CD4-positive, alpha-beta memory T cell (primary cell): ENCODE measurements around the gene CDC42EP5. TPM values are rescaled to one million over a fixed set of nuclear protein-coding genes. Genes with fewer than 3 reads are reported as not detected.

ENCODE experiments used
- CTCF ChIA-PET: fragments of 350-600 bp; sonication (Branson Sonifier 250); formaldehyde crosslinking; loops from one replicate; lab custom pipeline; 2021; ENCODE audit warnings: inconsistent platforms; ENCODE audit not compliant: partially characterized antibody; lab: Charles Lee
- POLR2A ChIA-PET: fragments of 350-600 bp; sonication (Branson Sonifier 250); formaldehyde crosslinking; loops from one replicate; lab custom pipeline; 2021; ENCODE audit not compliant: partially characterized antibody; lab: Charles Lee
- DNase-seq, 5 donors: peaks; one replicate each; pipeline versions ENCODE4 v3.0.0 to v3.0.0-alpha.2; 2020 to 2022; ENCODE audit warnings: mixed read lengths in 1 of 5
- H3K27ac ChIP-seq: one replicate; pipeline ENCODE4 v1.7.0; 2013; ENCODE audit warnings: low read depth, low read length
- H3K27me3 ChIP-seq: 2 replicates; pipeline ENCODE4 v1.7.0; 2013; ENCODE audit warnings: mild to moderate bottlenecking, low read length, moderate library complexity; ENCODE audit not compliant: insufficient read depth
- H3K36me3 ChIP-seq: 2 replicates; pipeline ENCODE4 v1.7.0; 2013; ENCODE audit warnings: mild to moderate bottlenecking, low read length, moderate library complexity; ENCODE audit not compliant: insufficient read depth
- H3K4me1 ChIP-seq: 2 replicates; pipeline ENCODE4 v1.7.0; 2013; ENCODE audit warnings: mild to moderate bottlenecking, low read length, moderate library complexity; ENCODE audit not compliant: insufficient read depth
- H3K4me3 ChIP-seq, 2 donors: one replicate each; pipeline ENCODE4 v1.7.0; 2013; ENCODE audit warnings: low read length in 2 of 2, mild to moderate bottlenecking in 1 of 2
- H3K9me3 ChIP-seq, 2 donors: one replicate each; pipeline ENCODE4 v1.7.0; 2013; ENCODE audit warnings: low read length in 2 of 2, control low read depth in 1 of 2; ENCODE audit not compliant: control insufficient read depth in 1 of 2
- H3K27ac Mint-ChIP-seq, 7 donors: one replicate each; pipeline ENCODE4 v1.8.0; 2020 to 2021; ENCODE audit warnings: mixed read lengths in 7 of 7, mild to moderate bottlenecking in 6 of 7, inconsistent platforms in 3 of 7, moderate library complexity in 3 of 7
- H3K27me3 Mint-ChIP-seq, 2 donors: one replicate each; pipeline ENCODE4 v1.8.0; 2020 to 2021; ENCODE audit warnings: mixed read lengths in 2 of 2
- H3K36me3 Mint-ChIP-seq, 2 donors: one replicate each; pipeline ENCODE4 v1.8.0; 2020 to 2021; ENCODE audit warnings: mixed read lengths in 2 of 2, inconsistent platforms in 1 of 2, mild to moderate bottlenecking in 1 of 2
- H3K4me1 Mint-ChIP-seq, 4 donors: one replicate each; pipeline ENCODE4 v1.8.0; 2020 to 2021; ENCODE audit warnings: mixed read lengths in 4 of 4, mild to moderate bottlenecking in 1 of 4
- H3K4me3 Mint-ChIP-seq, 8 donors: one replicate each; pipeline ENCODE4 v1.8.0; 2020 to 2021; ENCODE audit warnings: mixed read lengths in 8 of 8, mild to moderate bottlenecking in 7 of 8, moderate library complexity in 6 of 8, inconsistent platforms in 3 of 8
- H3K9me3 Mint-ChIP-seq, 8 donors: one replicate each; pipeline ENCODE4 v1.8.0; 2020 to 2021; ENCODE audit warnings: mixed read lengths in 8 of 8, mild to moderate bottlenecking in 5 of 8, inconsistent platforms in 3 of 8, moderate library complexity in 1 of 8
- intact Hi-C: fragments of 100-400 bp; cut with micrococcal nuclease; formaldehyde crosslinking; loops from one replicate; pipeline ENCODE4 v1.15.1; 2023
- polyA plus RNA-seq, 2 donors: library from polyadenylated mRNA; unstranded; fragments of 300-500 nt; fragmentation: Illumina TruSeq; gene quantifications; one replicate each; pipeline ENCODE4 v1.2.3, GENCODE V29; 2021
- total RNA-seq, 2 experiments: library from RNA; stranded (reverse); gene quantifications; one replicate each; pipeline ENCODE4 v1.2.3, GENCODE V29; 2021

The CDC42EP5 gene
- total RNA-seq (not detected), polyA plus RNA-seq (not detected)

GRCh38 chr19:54473071-54473891, at the start of gene CDC42EP5:
Gene CDC42EP5 (minus strand): TSS chr19:54473296. CDS start chr19:54465547, 7,749 bp downstream.
- intact Hi-C loops: no loop called here
- POLR2A ChIA-PET: interaction anchor here (0.7 to 1.4 kb wide), 3 partner anchors 8 to 25 kb away, joined by 3 to 6 read pairs (median 3); partner anchors contain the start of genes LENG8 and LENG9
- Histone ChIP-seq H3K9me3 (no peaks in the 10 kb centered on the region), H3K27ac (no peak within 1 kb of the TSS), H3K36me3 (no peaks in the 10 kb centered on the region), H3K27me3 (no peaks in the 10 kb centered on the region), H3K4me3 (no peak within 1 kb of the TSS), H3K4me1 (peaks cover 10% of the 10 kb centered on the region)
- peaks cover 27 to 32% of the 10 kb centered on the region in 2 donors for H3K27me3 Mint-ChIP-seq
- peaks cover 4 to 15% (median 9%) of the 10 kb centered on the region in 4 donors for H3K4me1 Mint-ChIP-seq
- CTCF ChIA-PET: interaction anchor here (0.7 to 1.1 kb wide), 2 partner anchors 202 to 602 kb away, joined by 3 to 5 read pairs; no protein-coding TSS in a partner anchor
- H3K9me3 Mint-ChIP-seq: no peaks in the 10 kb centered on the region
- H3K36me3 Mint-ChIP-seq: no peaks in the 10 kb centered on the region
- DNase-seq: no peak
- peak within 1 kb of the TSS in 1 of 7 donors; percentile 19 for H3K27ac Mint-ChIP-seq
- H3K4me3 Mint-ChIP-seq: peak within 1 kb of the TSS in 1 of 8 donors; percentile 31

GRCh38 chr19:54521860-54522513, 48.9 kb upstream of the CDC42EP5 start:
- Mint-ChIP-seq H3K4me1 (peaks cover 15 to 49% (median 20%) of the 10 kb centered on the region in 4 donors), H3K27ac (no peak overlapping the region), H3K9me3 (peaks cover 0 to 4% (median 1%) of the 10 kb centered on the region in 8 donors), H3K4me3 (peak overlapping the region in 3 of 8 donors; percentile 42 to 70 (median 53)), H3K27me3 (peaks cover 10 to 39% of the 10 kb centered on the region in 2 donors), H3K36me3 (no peaks in the 10 kb centered on the region)
- POLR2A ChIA-PET: no interaction called here
- Histone ChIP-seq H3K36me3 (no peaks in the 10 kb centered on the region), H3K9me3 (no peaks in the 10 kb centered on the region), H3K4me3 (no peak overlapping the region), H3K27ac (no peak overlapping the region), H3K27me3 (no peaks in the 10 kb centered on the region), H3K4me1 (peaks cover 33% of the 10 kb centered on the region)
- intact Hi-C loops: no loop called here
- CTCF ChIA-PET: no interaction called here
- DNase-seq: no peak

DNA sequence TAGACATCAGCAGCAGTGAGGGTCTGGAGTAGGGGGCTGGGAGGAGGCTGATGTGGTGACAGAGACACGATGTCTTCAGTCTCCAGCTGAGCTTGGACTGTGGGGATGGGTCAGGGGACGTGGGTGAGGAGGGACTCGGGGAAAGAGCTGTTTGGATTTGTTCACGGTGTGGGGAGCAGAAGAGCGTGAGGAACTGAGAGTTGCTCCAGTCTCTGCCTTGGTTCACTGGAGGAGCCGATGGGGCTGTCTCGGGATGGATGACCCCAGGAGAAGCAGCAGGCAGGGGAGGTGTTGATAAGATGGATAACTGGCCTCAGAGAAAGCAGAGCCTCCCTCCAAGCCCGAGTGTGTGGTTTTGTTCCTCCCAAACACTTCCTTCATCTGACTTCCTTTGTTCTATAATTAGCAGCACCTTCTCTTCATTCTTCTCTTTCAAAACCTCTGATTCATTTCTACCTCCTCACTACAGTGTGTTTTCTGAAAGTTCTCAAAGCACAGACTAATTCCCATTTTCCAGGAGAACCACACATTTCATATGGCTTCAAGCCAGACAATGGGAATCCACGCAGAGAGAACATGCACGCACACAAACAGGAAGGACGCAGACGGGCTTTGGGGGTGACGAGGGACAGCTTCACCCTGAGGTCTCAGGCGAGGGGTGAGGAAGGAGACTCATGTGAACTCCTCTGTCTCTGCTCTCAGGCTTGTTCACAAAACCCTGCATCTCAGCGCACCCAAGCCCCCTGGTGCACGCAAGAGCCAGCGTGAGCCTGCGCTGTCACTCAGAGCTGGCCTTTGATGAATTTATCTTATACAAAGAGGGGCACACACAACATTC, 48.1 kb upstream of the CDC42EP5 start:
- DNase-seq: no peak
- ChIA-PET POLR2A (no interaction called here), CTCF (no interaction called here)
- Histone ChIP-seq H3K36me3 (no peaks in the 10 kb centered on the region), H3K27ac (no peak overlapping the region), H3K27me3 (no peaks in the 10 kb centered on the region), H3K9me3 (no peaks in the 10 kb centered on the region), H3K4me1 (peaks cover 33% of the 10 kb centered on the region), H3K4me3 (no peak overlapping the region)
- Mint-ChIP-seq H3K4me1 (peaks cover 15 to 49% (median 20%) of the 10 kb centered on the region in 4 donors), H3K36me3 (no peaks in the 10 kb centered on the region), H3K9me3 (peaks cover 0 to 4% (median under 1%) of the 10 kb centered on the region in 8 donors), H3K27me3 (peaks cover 10 to 42% of the 10 kb centered on the region in 2 donors), H3K27ac (no peak overlapping the region), H3K4me3 (peak overlapping the region in 6 of 8 donors; percentile 14 to 70 (median 52))
- intact Hi-C loops: no loop called here

DNA sequence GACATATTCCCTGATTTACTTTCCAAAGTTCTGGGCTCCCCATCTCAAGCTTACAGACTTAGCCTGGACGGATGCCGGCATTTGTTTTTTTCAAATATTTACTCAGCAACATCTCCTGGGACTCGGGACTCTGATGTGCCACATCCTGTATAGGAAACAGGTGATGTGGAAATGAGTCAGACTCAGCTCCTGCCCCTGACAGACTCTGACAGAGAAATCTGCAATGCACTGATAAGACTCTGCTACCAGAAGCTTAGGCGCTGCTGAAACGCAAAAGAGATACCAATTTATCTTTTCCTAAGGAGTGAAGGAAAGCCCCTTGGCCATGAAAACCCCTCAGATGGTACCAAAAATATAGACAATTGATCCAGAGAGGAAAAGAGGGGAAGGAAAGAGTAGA, 45.7 kb upstream of the CDC42EP5 start:
- no peaks in the 10 kb centered on the region for H3K27me3 ChIP-seq
- peak overlapping the region in 2 of 8 donors; percentile 13 to 48 for H3K4me3 Mint-ChIP-seq
- no peaks in the 10 kb centered on the region for H3K36me3 Mint-ChIP-seq
- H3K27ac Mint-ChIP-seq: peak overlapping the region in 1 of 7 donors; percentile 7
- H3K27ac ChIP-seq: no peak overlapping the region
- H3K4me3 ChIP-seq: no peak overlapping the region
- peaks cover 0 to 8% (median 3%) of the 10 kb centered on the region in 8 donors for H3K9me3 Mint-ChIP-seq
- intact Hi-C loops: no loop called here
- ChIA-PET CTCF (no interaction called here), POLR2A (interaction anchor here (0.8 kb wide), 1 partner anchor 55 kb away, joined by 5 read pairs; the partner anchor contains the start of gene LENG9)
- H3K27me3 Mint-ChIP-seq: peaks cover 13 to 43% of the 10 kb centered on the region in 2 donors
- H3K36me3 ChIP-seq: no peaks in the 10 kb centered on the region
- DNase-seq: no peak
- H3K4me1 ChIP-seq: peaks cover 33% of the 10 kb centered on the region
- H3K9me3 ChIP-seq: no peaks in the 10 kb centered on the region
- H3K4me1 Mint-ChIP-seq: peaks cover 15 to 49% (median 20%) of the 10 kb centered on the region in 4 donors

DNA sequence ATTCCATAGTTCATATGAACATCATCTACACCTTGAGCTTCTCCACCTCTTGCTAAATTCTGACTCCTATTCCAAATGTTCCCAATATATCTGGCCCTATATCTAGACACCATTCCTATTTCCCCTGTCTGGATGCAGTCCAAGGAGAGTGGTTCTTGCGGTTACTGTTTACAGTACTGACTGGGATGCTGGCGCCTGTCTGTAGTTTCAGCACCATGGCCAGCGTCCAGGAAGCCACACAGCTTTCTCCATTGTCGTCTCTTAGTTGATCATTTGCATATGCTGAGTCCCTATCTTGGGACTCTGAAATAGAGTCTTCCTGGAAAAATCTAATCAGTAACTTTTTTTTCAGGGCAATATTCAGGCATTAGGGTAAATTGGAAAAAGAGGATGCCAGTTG, 44.4 kb upstream of the CDC42EP5 start:
- ChIA-PET CTCF (no interaction called here), POLR2A (no interaction called here)
- Mint-ChIP-seq H3K4me3 (no peak overlapping the region), H3K4me1 (peaks cover 15 to 38% (median 18%) of the 10 kb centered on the region in 4 donors), H3K27me3 (peaks cover 12 to 37% of the 10 kb centered on the region in 2 donors), H3K9me3 (peaks cover 0 to 8% (median 3%) of the 10 kb centered on the region in 8 donors), H3K27ac (peak overlapping the region in 1 of 7 donors; percentile 28), H3K36me3 (no peaks in the 10 kb centered on the region)
- DNase-seq: peak in 4 of 5 donors; percentile 36 to 51 (median 41)
- no peak overlapping the region for H3K4me3 ChIP-seq
- no peaks in the 10 kb centered on the region for H3K9me3 ChIP-seq
- H3K4me1 ChIP-seq: peaks cover 33% of the 10 kb centered on the region
- no peak overlapping the region for H3K27ac ChIP-seq
- H3K36me3 ChIP-seq: no peaks in the 10 kb centered on the region
- H3K27me3 ChIP-seq: no peaks in the 10 kb centered on the region
- intact Hi-C loops: no loop called here

GRCh38 chr19:54515156-54515555, 42.1 kb upstream of the CDC42EP5 start:
- Histone ChIP-seq H3K27me3 (no peaks in the 10 kb centered on the region), H3K4me1 (peaks cover 13% of the 10 kb centered on the region), H3K27ac (no peak overlapping the region), H3K36me3 (no peaks in the 10 kb centered on the region), H3K4me3 (no peak overlapping the region), H3K9me3 (no peaks in the 10 kb centered on the region)
- peaks cover 5 to 18% (median 6%) of the 10 kb centered on the region in 4 donors for H3K4me1 Mint-ChIP-seq
- H3K4me3 Mint-ChIP-seq: no peak overlapping the region
- no peaks in the 10 kb centered on the region for H3K36me3 Mint-ChIP-seq
- no peak for DNase-seq
- ChIA-PET POLR2A (no interaction called here), CTCF (no interaction called here)
- intact Hi-C loops: no loop called here
- H3K27me3 Mint-ChIP-seq: peaks cover 10 to 21% of the 10 kb centered on the region in 2 donors
- peaks cover 0 to 8% (median 3%) of the 10 kb centered on the region in 8 donors for H3K9me3 Mint-ChIP-seq
- no peak overlapping the region for H3K27ac Mint-ChIP-seq
